Raji (cell line): ENCODE data around the gene HMCN2.

Experiments
- POLR2A ChIP-seq: IDR thresholded peaks from 2 replicates; pipeline ENCODE4 v1.6.1; 2011; ENCODE audit warnings: low read depth, low read length, control low read depth; ENCODE audit not compliant: insufficient read depth

HMCN2 gene

DNA sequence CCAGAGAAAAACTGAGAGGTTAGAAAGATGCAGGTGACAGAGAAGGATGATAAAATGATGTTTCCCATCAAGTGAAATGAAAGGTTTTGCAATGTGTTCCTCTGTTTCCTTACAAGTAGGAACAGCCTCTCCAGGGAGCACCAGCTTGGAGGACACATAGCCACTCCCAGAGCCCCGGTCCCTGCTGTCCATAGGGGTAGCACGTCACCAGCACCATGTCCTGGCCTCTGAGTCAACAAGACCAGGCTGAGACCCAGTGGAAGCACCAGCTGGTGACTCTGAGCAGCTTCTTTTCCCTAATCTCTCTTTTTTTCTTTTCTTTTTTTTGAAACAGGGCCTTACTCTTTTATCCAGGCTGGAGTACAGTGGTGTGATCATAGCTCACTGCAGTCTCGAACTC lies 19.4 kb upstream of the HMCN2 start:
- no peak for TF ChIP-seq POLR2A

DNA sequence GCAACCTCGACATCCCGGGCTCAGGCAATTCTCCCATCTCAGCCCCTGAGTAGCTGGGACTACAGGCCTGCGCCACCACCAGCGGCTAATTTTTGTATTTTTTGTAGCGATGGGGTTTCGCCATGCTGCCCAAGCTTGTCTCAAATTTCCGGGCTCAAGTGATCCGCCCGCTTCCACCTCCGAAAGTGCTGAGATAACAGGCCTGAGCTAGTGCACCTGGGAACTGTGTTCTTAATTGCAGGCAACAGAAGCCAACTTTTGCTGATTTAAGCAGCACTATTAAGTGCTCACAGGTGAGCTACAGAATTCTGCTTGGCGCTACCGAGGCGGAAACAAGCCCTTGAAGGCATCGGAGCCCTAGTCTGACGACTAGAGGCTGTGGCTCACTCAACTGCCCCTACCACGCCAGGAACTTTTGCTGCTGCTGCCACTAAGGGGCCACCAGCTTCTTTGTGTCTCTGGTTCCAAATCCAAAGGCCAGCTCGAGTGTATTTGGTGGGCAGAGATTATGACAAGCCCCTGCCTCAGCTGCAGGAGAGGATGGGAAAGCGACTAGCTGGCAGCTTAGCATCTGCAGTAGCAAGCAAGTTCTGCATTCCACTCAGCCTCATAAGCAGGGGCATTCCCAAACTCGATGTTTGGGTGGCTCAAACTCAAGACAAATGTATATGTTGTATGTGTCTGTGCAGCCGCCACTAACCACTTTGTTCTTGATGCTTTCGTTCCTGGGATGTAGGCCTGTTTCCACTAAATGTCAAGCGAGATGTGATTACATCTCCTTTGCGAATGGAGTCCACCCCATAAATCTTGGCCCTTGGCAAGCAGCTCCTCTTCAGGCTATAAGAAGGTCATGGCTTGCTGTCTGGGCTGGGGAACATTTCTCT lies 10.6 kb upstream of the HMCN2 start:
- TF ChIP-seq POLR2A: no peak

DNA sequence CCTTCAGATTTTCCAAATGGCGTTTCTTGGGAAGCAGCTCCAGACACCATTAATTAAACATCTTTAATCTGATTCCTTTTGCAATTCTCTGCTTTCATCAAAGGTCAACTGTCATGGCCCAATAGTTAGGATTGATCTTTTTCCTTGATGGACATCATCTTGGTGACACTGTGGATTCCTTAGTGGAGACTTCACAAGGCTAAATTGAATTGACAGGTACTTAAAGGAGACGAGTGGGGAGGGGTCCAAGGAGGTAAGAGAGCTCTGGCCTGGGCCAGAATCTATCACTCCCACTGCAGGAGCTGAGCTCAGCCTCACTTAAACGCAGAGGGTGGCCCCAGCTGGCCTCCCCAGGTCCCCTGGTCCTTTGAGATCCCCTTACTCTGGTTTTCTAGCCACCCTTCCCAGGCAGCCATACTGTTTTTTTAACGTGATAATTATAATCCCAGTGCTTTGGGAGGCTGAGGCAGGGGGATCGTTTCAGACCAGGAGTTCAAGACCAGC lies 9.9 kb upstream of the HMCN2 start:
- no peak for TF ChIP-seq POLR2A

DNA sequence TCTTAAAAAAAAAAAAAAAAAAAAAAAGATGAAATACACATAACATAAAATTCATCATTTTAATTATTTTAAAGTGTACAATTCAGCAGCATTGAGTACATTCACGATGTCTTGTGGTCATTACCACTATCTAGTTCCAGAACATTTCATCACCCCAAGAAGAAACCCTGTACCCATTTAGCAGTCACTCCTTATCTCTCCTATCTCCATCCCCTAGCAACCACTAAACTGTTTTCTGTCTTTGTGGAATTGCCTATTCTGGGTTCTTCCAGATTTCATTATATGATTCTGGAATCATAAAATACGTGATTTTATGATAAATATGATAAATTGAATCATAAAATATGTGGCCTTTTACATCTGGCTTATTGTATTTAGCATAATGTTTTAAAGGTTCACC lies 8.9 kb upstream of the HMCN2 start:
- no peak for TF ChIP-seq POLR2A

DNA sequence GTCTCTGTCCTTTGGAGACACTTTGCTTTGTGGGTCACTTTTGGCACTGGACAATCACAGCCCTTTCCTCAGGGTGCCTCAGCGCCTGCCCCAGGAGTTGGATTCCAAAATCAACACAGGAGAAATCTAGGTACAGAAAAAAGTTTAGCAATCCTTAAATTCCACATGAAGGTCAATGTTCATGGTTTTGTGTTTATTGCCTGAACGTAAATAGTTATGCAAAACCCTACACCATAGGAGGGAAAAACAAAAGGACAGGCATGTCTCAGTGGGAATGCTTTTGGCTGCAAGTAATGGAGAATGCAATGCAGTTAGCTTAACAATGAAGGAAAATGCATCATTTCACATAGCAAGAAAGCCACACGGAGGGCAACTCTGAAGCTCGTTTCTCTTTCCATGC lies 6.5 kb upstream of the HMCN2 start:
- no peak for TF ChIP-seq POLR2A

DNA sequence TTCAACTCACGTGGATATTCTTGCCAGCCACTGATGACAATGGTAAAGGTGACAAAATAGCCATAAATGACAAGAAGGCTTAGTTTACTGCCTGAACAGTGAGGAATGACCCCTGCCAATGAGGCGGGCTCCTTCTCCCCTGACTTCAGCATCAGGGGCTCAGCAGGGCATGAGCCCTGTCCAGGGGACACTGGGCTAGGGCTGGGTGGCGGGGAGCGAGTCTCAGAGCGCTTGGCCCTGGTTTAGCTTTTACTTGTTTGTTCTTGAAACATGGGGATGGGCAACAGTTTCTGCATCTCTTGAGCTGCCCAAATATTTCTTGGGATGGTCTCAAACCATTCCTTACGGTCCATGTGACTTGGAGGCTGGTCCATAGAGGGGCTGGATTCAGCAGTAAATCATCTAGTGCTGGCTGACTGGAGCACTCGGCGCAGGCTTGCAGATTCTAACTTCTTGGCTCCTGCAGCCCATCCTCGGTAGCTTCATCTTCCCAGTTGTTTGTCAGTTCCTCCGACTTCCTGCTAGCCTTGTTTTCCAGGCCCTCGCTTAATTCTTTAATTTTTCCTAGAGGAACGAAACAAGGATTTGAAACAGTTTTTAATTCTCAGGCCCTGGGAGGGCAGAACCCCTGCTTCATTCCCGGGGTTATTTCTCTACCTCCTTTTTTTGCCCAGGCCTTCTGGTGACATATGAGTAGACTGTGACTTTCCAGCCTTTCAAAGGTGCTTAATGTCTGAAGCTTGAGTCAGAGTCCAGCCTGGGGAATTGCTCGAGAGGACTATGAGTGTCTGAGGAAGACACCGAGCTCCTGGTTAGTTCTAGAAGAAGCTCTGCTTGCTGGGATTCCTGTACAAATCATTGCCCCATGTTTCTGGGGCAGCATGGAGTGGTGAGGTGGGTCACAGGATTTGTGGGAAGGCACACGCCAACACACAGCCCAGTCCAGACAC lies 4.5 kb upstream of the HMCN2 start:
- TF ChIP-seq POLR2A: no peak

DNA sequence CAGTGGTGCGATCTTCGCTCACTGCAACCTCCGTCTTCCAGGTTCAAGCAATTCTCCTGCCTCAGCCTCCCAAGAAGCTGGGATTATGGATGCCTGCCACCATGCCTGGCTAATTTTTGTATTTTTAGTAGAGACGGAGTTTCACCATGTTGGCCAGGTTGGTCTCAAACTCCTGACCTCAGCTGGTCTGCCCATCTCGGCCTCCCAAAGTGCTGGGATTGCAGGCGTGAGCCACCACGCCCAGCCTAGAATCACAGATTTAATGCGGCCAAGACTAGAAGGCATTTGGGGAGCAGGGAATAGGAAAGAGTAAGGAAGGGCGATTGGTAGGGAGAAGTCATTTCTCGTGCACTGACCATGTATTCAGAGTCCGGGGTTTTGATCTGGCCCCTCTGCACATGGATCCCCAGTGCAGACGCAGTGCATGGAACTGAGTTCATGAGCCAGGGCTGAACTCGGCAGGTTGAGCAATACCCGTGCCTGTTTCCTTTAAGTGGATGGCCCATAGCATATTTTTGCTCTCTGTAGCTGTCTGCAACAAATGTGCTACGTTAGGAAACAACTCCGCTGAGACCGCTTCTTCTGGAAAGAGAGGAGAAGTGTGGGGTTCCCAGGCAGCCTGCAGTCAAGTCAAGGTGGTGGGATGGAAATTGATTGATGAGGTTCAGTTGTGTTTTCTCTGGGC lies 3.4 kb upstream of the HMCN2 start:
- TF ChIP-seq POLR2A: no peak

DNA sequence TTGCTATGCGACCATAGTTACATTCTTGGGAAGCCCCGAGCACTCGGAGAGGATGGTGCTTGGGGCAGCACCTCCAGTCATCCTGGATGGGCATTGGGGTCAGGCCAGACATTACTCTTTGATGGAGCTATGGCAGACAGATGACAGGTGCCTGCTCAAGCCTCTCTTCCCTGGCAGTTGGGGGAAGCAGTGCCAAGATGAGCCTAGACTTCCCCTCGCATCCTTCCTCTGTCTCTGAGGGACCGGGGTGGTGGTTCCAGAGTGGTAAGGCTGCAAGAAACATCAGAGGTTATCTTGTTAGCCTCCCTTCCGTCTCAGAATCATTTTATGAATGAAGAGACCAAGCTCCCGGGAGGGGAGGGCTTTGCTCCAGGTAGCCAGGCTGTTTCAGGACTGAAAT lies 2.8 kb upstream of the HMCN2 start:
- no peak for TF ChIP-seq POLR2A

DNA sequence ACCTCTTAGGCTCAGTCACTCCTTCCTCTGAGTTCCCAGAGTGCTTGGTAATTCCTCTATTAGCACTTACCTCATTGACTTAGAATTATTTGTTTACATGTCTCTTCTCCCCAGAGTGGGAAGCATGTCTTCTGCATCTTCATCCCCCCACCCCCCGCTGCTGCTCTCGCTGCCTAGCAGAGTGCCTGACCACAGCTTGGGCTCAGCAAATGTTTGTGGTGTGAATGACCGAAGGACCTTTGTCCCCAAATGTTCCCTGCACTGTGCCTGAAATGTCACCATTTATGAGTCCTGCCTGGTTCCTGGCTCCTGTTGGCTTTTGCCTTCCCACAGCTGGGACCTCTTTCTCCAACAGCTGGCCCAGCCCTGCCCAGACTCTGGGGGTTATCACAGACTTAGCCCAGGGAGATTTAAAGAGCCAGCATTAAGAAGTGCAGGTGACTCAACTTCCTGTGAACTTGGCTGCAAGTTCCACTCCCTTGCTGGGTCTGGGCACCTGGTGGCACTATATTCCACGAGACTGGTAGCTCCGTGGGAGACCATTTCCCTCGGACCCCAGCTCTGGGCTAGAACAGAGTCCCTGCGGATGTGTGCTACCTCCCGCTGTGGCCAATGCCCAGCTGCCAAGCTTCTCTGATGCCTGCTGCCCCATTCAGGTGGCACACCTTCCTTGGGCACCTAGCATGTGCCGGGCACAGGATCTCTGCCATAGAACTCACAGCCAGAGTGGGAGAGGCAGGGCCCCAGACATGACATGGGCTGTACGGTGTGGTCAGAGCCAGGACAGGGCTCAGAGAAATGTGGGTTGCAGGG lies 1.8 kb upstream of the HMCN2 start:
- no peak for TF ChIP-seq POLR2A

DNA sequence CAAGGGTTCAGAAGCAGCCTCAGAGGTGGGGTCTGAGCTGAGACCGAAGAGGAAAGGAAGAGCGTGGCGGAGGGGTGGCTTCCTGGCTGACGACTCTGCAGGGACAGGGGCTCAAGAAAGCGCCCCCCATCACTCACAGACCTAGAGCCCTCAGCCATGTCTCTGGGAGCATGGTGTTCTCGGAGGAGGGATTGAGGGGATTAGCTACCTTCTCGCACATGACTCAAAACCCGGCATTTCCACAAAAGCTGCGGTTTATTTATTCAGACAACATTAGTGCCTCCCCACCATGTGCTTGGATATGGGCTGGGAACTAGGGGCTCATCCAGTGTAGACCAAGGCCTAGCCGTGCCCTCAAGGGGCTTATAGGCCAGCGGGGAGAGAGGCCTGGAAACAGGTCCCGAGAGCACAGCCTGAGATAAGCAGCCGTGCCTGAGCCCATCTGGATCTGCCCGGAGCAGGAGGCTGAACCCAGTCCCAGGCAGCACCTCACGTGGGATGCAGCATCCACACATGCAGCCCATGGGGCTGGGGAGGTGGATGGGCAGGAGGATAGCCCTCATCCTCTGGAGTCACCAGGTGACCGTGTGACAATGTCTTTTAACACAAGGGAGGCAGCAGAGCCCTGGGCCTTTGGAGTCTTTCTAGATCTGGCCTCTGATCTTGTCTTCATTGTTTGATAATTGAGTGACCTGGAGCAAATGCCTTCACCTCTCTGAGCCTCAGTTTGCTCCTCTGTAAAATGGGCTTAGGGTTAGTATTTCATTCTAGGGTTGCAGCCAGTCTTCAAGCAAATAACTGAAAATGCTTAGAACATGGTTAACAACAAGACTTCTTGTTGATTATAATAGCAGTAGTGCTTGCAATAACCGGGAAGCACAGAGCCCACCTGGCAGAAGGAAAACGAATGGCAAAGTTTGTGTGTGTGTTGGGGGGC lies 878 bp upstream of the HMCN2 start:
- TF ChIP-seq POLR2A: no peak

DNA sequence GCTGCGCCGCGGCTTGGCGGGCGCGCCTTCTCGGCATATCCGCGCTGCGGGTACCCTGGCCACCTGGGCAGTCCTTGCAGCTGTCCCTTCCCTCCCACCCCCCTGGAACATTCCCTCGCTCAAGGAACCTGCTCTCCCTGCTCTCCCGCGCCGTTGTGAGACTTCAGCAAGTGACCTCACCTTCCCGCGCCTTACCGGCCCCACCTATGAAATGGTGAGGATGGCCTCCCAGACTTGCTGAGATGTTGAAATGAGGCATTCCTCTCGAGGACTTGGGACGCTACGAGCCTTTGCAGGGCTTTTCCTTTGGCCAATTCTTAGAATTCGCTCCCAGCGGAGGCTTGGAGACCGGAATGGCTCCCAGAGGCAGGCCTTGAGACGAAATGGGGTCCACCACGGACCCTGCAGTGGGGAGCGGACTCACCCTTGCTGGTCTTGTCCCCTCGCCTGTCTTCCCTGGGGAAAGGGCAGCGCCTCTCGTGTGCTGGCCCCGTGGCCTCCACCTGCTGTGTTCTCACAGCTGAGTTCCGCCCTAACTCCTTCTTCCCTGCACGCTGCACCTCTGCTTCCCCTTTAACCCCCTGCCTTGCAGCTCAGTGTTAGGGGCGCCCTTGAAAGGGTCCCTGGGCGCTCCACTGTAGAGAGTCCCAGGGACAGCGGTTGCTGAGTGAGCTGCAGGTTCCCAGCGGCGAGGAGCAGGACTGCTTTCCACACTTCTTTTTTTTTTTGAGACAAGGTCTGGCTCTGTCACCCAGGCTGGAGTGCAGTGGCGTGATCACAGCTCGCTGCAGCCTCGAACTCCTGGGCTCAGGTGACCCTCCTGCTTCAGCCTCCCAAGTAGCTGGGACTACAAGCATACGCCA lies 907 bp downstream of the HMCN2 start:
- no peak for TF ChIP-seq POLR2A

DNA sequence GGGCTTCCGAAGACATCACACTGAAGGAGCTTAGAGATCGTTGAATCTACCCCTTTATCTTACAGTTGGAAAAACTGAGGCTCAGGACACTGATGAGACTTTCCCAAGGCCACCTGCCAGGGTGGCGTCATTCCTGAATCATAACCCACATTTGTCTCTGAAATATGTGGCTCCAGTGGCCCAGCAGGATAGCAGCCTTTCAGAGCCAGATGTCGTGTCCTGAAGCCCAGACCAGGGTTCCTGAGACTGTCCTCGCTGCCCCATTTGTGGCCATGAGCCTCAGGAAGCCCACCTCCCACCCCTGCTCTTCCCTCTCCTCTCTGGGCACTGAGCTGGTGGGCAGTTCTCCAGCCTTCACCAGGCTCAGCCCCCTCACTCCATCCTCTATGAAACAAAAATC lies 2.4 kb downstream of the HMCN2 start:
- TF ChIP-seq POLR2A: no peak
